SIG-M5 (cell line): ENCODE data around the gene KRT72.

Source experiments
- DNase-seq: peaks from one replicate; lab custom pipeline; 2025; lab: John Stamatoyannopoulos, UW

Gene KRT72

GRCh38 chr12:52630008-52630500 is 28.8 kb upstream of the KRT72 start:
- DNase-seq: no peak

- no peak for DNase-seq
Observed at GRCh38 chr12:52629281-52630007, 28.2 kb upstream of the KRT72 start.

- no peak for DNase-seq
Observed at GRCh38 chr12:52628841-52629240, 27.6 kb upstream of the KRT72 start.

- no peak for DNase-seq
Observed at GRCh38 chr12:52628111-52628507, 26.8 kb upstream of the KRT72 start.

GRCh38 chr12:52627395-52628110 is 26.3 kb upstream of the KRT72 start:
- no peak for DNase-seq

GRCh38 chr12:52622349-52622748 is 21.1 kb upstream of the KRT72 start:
- DNase-seq: no peak

- no peak for DNase-seq
Observed at GRCh38 chr12:52618866-52619265, 17.6 kb upstream of the KRT72 start.

GRCh38 chr12:52618216-52618615 is 17.0 kb upstream of the KRT72 start, which contains the start of gene KRT73:
Gene KRT73, minus strand, starts transcription at chr12:52618559. Its CDS starts 35 bp downstream, at chr12:52618524.
- no peak for DNase-seq

GRCh38 chr12:52617403-52617785 is 16.1 kb upstream of the KRT72 start:
- DNase-seq: no peak

GRCh38 chr12:52616680-52617402 is 15.6 kb upstream of the KRT72 start:
- DNase-seq: no peak

- no peak for DNase-seq
Observed at GRCh38 chr12:52615912-52616311, 14.6 kb upstream of the KRT72 start.

- no peak for DNase-seq
Observed at GRCh38 chr12:52615208-52615868, 14.1 kb upstream of the KRT72 start.

GRCh38 chr12:52614381-52615207 is 13.3 kb upstream of the KRT72 start:
- DNase-seq: no peak

GRCh38 chr12:52613384-52614030 is 12.2 kb upstream of the KRT72 start:
- no peak for DNase-seq

GRCh38 chr12:52612431-52613383 is 11.4 kb upstream of the KRT72 start:
- DNase-seq: no peak

GRCh38 chr12:52611080-52611468 is 9.8 kb upstream of the KRT72 start:
- no peak for DNase-seq

GRCh38 chr12:52608826-52609630 is 7.8 kb upstream of the KRT72 start:
- no peak for DNase-seq

- no peak for DNase-seq
Observed at GRCh38 chr12:52608161-52608560, 6.9 kb upstream of the KRT72 start.

GRCh38 chr12:52607314-52607713 is 6.1 kb upstream of the KRT72 start:
- DNase-seq: no peak
